HG02798 (cell line): ENCODE data around the gene AP1M1.
A peak's percentile ranks its signal among the peaks of the same experiment; 100 is the strongest.

Experiments used
- ATAC-seq: cut with Tn5 transposase; IDR thresholded peaks from one replicate; pipeline ENCODE4 v1.9.1; 2021; ENCODE audit warnings: mild to moderate bottlenecking; ENCODE audit not compliant: unreplicated experiment, poor library complexity

The AP1M1 gene

DNA sequence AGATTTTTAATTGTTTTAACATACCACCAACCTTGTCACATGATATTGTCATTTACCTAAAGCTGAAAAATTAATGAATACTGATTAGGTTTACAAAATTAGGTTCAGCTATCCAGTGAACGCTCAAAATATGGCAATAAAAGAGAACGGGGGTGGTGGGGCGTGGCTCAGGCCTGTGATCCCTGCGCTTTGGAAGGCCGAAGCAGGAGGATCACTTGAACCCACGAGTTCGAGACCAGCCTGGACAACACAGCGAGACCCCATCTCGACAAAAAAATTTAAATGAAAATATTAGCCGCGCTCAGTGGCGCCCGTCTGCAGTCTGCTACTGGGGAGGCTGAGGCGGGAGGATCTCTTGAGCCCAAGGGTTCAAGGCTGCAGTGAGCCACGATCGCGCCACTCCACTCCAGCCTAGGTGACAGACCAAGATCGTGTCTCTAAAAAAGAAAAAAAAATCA lies 13.0 kb upstream of the AP1M1 start:
- no peak for ATAC-seq

DNA sequence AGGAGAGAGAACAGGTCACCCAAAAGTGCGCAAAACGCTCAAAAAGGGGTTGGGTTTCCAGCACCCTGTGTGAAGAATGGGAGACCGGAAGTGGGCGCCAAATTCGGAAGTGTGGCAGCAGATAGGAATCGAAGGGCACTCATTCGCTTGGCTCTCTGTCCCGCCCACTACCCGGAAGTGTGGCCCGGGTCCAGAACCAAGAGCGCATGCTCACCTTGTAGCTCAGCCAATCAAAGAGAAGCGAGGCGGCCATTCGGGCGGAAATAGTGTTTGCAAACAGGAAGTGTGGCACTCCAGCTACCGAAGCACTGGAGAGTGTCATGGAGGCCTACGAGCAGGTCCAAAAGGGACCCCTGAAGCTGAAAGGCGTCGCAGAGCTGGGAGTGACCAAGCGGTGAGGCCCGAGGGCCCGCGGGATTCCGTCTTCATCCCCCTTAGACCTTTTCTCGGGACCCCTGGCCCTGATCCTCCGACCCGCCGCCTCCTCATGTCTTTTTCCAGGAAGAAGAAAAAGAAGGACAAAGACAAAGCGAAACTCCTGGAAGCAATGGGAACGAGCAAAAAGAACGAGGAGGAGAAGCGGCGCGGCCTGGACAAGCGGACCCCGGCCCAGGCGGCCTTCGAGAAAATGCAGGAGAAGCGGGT lies 12.5 kb upstream of the AP1M1 start, which contains the start of gene FAM32A:
FAM32A (plus strand) TSS at position 288 of the 645 bp plus-strand sequence; CDS start at position 321, 33 bp downstream.
- peak; percentile 96 for ATAC-seq

DNA sequence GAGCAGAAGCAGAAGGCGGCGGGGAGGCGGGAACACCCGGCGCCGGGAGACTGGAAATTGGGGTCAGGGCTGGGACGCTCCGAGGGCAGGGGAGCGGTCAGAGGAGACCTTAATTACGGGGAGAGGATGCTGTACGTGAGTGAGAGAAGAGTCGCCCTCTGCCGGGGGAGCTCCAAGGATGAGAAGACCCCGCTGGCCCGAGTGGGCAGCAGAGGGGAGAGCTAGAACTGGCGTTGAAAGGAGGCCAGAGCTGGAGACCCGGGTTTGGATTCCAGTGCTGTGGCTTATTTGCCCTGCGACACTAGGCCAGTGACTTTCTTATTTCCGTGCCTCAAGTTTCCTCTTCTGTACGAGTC lies 12.0 kb upstream of the AP1M1 start:
- no peak for ATAC-seq

DNA sequence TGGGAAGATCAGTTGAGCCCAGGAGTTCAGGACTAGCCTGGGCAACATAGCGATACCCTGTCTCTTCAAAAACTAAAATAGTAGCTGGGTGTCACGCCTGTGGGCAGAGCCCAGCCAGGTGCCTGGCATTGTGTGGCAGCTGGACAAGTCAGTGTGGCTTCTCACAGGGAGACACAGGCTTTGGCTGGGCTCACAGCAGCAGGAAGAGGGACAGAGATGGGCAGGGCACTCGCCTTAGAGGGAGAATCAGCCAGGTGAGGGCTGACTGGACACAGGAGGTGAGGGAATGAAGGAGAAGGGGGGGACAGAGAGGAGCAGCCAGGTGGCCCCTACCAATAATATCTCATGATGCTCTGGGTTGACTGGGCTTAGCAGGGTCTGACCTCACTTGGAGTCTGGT lies 9.2 kb upstream of the AP1M1 start:
- no peak for ATAC-seq

DNA sequence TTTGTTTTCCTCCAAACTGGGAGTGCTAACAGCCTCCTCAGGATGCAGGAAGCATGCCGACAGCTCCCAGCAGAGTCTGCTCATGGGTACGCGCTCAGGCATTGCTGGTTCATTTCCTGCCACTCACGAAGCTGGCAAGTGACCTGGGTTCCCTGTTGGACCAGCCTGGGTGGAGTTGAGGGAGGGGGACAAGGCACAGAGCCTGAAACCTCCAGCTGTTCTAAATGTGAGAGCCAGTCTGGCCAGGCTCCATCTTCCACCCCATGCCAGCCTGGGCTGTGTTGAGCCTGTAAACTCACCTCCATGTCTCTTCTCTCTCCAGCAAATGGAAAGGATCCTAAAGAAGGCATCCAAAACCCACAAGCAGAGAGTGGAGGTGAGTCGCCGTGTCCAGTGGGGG lies 7.5 kb upstream of the AP1M1 start:
- no peak for ATAC-seq

DNA sequence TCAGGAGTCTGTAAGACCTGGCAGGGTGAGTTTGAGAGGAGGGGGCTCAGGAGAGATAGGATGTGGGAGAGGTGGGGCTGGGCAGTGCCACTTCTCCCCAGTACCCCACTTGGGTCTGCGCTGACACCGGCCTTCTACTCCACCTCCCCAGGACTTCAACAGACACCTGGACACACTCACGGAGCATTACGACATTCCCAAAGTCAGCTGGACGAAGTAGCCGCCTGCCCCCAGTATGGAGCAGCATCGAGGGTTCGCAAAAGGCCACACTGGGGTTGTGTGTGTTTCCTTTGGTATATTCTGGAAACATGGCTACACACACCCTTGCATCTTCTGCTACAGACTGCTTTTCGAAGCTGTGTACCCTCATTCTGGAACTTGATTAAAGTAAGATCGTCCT lies 7.0 kb upstream of the AP1M1 start:
- no peak for ATAC-seq

DNA sequence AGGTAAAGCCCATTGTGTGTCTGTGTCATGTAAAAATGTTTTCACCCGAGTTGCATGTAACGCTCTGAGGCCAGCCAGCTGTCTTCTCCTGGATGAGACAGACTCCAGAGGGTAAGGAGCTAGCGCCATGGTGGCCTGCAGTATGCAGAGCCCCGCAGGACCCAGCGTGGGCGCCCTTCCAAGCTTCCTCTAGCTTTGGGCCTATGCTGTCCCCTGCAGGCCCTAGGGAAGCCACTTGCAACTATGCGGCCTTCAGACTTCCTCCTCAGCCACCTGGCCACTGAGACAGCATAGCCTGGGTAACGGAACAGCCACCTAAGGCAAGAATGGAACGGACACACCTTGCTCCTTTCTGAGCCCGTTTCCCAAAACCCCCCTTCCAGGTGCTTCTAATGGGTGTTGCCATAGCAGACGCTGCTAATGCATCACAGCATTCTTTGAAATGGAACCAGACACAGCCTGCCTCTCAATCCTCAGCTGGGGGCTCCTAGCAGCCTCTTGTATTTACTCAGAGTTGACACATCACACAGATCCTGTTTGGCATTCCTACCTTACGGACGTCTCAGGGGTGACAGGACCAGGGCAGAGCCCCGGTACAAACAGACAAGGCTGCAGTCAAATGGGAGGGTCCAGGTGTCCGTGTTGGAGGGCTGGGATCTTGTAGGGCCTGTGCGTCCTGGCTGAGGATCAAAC lies 6.3 kb upstream of the AP1M1 start:
- ATAC-seq, result no peak

DNA sequence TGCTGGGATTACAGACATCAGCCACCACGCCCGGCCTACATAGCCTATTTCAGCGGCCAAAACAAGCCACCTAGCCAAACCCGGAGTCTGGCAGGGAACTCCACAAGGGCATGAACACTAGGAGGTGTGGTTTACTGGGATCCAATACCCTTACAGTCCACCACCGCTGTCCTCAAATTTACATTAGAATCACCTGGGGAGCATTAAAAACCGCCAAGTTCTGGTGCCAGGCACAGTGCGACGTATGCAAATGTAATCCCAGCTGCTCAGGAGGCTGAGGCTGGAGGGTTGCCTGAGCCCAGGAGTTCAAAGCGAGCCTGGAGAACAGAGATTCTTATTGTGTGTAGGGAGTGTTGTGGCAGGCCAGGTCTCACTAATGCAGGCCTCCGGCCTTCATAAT lies 4.2 kb upstream of the AP1M1 start:
- no peak for ATAC-seq

DNA sequence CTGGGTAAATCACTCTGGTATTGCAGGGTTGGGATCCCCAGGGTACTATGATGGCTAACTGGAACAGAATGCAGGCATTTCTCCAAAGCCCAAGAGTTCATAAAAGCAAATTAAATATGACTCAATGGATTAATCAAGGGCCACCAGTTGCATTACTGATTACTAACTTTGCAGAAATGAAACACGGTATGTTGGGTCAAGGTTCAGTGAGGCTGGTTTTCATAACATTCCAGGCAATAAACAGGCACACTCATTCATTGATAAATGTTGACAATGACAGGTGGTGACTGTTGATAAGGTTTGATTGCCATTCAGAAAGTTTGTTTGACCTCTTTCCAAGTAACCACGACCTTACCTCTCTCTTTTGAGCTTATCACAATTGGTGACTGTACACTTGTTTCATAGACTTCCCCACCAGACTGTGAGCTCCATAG lies 506 bp upstream of the AP1M1 start:
- ATAC-seq, result no peak

DNA sequence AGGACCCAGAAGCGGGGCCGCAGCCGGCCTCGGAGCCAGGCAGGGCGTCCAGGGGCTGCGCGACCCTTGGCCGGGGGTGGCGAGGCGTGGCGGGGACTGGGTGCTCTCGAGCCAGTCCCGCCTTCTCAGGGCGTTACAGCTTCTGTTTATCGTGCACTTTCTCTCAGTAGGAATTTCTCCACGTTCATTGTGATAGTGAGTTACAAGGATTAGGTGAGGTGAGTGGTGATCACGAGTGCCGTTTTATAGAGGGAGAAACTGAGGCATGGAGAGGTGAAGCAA lies 600 bp downstream of the AP1M1 start:
- ATAC-seq, result no peak

DNA sequence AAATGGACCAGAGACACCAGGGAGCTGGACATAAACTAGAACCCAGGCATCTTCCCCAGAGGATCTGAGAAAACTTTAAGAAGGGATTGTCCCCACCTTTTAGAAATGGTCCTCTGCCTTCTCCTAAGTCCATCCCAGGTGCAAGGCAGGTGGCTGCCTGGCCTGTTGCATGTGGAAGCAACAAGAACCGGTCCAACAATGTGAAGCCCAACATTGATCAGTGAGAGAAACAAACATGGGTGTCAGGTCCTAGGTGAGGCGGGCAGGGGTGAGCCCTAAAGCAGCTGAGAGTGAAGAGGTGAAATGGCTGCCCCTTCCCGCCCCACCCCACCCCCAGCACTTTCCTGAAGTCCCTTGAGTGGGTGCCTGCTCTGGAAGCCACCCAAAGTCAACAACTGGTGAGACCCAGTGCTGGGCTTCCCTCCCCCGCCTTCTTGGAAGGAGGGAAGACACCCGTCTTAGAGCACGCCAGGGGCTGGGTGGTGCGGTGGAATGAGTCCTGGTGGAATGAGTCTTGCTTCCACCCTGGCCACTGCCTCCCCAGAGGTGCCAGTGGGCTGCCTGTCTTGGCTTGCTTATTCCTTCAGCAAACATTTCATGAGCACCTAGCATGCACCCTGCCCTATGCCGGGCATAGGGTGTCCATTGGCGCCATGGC lies 1.7 kb downstream of the AP1M1 start:
- no peak for ATAC-seq

DNA sequence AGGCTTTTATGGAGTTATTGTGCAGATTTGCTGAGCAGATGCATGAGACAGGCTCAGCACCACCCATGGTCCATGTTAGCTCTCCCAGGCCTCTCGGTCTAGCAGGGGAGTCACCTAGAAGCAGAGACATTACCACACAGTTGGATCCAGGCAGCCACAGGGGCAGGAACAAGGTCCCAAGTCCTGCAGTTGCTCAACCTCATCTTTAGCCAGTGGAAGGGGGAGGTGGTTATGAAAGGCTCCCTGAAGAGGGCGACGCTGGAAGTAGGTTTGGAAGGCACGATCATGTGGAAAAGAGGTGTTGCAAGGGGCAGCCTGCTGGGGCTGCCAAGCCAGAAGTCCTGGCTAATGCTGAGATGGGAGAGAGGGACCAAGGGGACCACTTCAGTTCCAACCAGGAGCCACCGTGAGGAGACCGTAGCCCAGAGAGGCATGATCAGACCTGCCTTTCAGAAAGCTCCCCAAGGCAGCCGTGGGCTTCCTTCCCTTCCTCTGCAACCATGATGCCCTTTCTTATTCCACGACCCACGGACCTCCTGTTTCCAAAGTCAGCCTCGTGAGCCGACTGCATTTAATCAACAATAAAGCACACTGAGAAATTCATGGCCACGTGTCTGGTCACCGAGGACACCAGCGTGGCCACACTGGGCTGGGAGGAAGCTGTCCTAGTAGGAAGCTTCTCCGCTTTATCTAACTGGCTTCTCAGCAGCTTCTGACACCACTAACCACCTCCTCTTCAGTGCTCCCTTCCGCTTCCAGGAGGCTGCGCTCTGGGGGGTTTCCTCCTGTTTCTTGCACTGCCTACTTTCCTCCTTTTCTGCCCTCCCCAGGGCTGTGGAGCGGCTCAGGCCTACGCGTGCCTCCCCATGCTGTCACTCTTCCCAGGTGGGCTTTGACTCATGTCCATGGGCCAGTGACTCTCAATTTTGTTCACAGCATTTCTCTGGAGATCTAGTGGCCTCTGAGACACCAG lies 2.6 kb downstream of the AP1M1 start:
- ATAC-seq, result no peak

DNA sequence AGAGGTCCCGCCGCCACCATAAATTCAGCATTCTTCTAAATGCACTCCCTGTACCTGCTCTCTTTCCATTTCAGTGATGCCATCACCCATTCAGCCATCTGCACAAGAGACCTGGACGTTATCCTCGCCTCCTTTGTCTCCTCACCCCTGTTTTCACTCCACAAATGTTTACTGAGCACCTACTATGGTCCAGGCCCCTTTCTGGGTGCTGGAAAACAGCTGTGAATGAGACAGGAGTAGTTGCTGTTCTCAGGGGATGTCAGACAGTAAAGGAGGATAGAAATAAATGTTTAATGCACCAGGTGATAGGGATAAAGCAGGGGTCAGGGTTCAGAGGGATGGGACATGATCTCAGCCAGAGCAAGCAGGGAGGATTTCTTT lies 3.3 kb downstream of the AP1M1 start:
- ATAC-seq, result no peak

DNA sequence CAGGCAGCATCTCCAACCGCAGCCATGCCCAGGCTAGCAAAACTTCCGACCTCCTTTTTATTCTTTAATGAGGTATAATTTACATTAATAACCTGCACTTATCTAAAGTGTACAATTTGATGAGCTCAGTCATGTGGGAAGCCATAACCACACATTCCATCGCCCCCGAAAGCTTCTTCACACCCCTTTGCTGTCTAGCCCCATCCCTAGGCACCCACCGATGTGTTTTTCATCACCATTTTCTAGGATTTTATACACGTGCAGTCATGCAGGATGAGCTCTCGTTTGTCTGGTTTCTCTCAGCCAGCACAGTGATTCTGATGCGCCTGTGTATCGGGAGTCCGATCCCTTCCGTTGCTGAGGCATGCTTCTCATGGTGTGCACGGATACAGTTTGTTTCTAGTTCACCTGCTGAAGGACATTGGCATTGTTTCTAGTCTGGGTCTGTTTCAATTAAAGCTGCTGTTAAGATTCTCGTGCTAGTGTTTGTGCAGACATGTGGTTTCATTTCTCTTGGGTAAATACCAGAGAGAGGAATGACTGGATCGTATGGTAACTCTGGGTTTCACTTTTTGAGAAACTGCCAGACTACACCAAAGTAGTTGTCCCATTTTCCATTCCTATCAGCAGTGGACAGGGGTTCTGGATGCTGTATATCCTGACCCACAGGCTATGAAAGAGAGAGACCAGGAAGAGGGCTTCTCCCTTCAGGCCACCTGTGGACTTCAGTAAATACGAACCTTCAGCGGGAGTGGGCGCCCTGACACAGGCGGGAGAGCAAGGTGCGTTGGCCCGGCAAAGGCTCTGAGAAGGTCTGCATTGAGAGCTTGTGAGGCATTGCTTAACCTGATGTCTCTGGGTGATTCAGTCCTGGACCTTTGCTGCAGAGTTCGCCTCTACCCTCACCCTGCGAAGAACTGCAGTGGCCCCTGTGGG lies 4.9 kb downstream of the AP1M1 start:
- no peak for ATAC-seq

DNA sequence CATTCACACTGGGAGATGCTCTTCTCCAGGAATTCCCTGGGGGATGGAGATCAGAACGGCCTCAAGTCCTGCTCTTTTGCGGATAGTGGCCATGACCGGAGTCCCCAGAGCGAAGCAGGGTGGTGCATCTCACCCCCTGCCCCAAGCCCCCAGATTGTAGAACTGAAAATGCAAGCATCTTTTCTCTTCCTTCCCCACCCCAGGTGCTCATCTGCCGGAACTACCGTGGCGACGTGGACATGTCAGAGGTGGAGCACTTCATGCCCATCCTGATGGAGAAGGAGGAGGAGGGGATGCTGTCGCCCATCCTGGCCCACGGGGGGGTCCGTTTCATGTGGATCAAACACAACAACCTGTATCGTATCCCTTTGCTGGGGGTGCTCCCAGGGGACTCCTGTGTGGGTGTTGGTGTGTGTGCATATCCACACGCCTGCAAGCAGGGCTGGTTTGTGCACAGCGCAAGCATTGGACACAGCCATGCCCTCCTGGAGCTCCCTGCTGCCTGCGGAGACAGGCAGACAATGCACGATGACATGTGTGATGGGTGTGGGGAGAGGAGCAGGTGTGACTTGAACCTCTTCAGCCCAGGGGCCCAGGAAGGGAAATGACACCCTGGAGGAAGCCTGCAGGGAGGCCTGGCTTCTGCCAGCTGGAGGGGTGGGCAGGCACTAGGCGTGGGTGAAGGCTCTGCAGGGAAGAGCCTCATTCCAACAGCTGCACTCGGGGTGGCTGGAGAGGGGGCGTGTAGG lies 5.7 kb downstream of the AP1M1 start:
- no peak for ATAC-seq

DNA sequence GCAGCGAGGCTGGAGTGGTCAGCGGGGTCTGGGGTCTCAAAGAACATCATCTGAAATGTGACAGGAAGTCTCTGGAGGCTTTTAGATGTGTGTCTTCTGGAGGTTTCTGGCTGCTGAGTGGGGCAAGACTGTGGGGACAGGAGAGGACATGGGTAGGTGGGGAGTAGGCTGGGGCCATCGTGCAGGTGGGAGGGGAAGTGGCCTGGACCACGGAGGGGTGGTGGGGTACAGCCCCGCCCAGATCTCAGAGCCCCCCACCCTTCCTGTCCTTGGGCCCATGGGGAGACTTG lies 6.2 kb downstream of the AP1M1 start:
- ATAC-seq, result no peak

DNA sequence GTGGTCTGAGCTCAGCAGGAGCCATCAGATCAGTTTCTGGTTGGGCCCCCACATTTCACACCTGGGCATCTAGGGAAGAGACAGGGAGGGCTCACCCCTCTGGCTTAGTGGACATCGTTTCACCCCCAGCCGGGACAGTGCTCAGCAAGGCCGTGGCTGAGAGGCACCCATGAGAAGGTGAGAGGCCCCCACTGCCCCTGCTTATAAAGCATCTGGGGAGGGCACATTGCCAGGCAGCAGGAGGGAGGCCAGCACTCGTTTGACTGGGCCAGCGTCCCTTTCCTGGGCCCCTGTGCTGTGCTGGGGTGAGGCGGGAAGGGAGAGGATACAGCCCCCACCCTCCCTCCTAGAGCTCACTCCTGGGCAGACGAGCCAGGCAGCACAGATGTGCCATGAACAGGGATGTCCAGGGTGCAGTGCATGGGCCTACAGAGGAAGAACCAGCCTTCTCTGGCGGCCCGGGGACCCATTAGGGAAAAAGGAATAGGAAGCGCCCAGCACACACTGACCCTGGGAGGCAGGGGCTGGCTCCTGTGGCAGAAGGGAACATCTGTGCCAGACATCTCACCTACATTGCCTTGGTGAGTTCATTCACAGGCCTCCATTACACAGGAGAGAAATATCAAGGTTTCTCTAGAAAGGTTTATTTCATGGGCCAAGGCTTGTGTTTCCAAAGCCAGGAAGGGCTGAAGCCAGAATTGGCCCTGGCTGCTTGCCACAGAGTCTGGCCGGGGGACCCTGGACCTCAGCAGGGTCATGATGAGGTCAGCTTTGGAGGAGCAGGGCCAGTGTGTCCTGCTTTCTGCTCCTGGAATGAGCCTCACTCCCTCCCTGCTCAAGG lies 7.7 kb downstream of the AP1M1 start:
- no peak for ATAC-seq

DNA sequence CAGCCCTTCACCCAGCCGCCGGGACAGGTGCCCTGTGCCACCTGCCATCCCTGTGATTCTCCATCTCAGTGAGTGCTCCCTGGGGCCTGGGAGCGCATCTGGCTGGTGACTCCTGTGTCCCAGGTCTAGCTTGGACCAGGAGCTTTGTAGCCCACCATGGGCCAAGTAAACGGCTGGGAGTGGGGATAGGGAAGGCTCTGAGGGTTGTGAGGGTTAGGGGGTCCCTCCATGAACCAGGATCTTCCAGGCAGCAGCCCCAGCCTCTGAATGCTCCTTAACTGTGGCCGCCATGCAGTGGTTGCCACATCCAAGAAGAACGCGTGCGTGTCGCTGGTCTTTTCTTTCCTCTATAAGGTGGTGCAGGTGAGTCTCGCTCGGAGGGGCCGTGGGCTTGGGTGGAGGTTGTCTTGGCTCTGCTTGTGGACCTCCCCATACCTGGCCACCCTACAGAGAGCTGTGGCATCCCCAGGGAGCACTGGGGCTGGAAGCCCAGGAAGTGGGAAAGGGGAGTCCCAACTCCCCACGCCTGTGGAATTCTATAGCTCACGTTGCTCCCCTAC lies 8.4 kb downstream of the AP1M1 start:
- no peak for ATAC-seq
